Natural killer cell (primary cell): ENCODE results near the gene TMCO4. TPM values are rescaled to one million over a fixed set of nuclear protein-coding genes. Genes with fewer than 3 reads are reported as not detected.

Experiments
- ATAC-seq, 3 donors: fragments of 150-1000 bp in 2 of 3; fragments of 200-7000 bp in 1 of 3; cut with Tn5 transposase; 1 replicate in 1 of 3; 2 replicates in 2 of 3; pipeline ENCODE4 v1.10.0; 2021; ENCODE audit warnings: mild to moderate bottlenecking in 2 of 3, moderate library complexity in 2 of 3
- DNase-seq, 2 donors: peaks; one replicate each; pipeline versions ENCODE4 v3.0.0 to v3.0.0-alpha.2; 2013 to 2021; ENCODE audit warnings: mixed read lengths in 1 of 2
- H3K27ac ChIP-seq: one replicate; pipeline ENCODE4 v1.5.1; 2013; ENCODE audit warnings: mild to moderate bottlenecking, low read length
- H3K27me3 ChIP-seq: one replicate; pipeline ENCODE4 v1.6.1; 2013; ENCODE audit warnings: low read length; ENCODE audit not compliant: control insufficient read depth, insufficient read depth
- H3K36me3 ChIP-seq: one replicate; pipeline ENCODE4 v1.6.1; 2013; ENCODE audit warnings: low read length; ENCODE audit not compliant: control insufficient read depth, insufficient read depth
- H3K4me1 ChIP-seq: one replicate; pipeline ENCODE4 v1.6.1; 2013; ENCODE audit warnings: low read length; ENCODE audit not compliant: control insufficient read depth, insufficient read depth
- H3K4me3 ChIP-seq: one replicate; pipeline ENCODE4 v1.5.1; 2013; ENCODE audit warnings: low read length
- H3K9me3 ChIP-seq: one replicate; pipeline ENCODE4 v1.6.1; 2013; ENCODE audit warnings: low read length; ENCODE audit not compliant: control insufficient read depth, insufficient read depth
- H3K27ac Mint-ChIP-seq, 2 donors: one replicate each; pipeline ENCODE4 v1.8.0; 2022; ENCODE audit warnings: mild to moderate bottlenecking in 2 of 2, mixed read lengths in 2 of 2, moderate library complexity in 1 of 2
- H3K27me3 Mint-ChIP-seq, 2 donors: one replicate each; pipeline ENCODE4 v1.8.0; 2022; ENCODE audit warnings: low read depth in 2 of 2, mixed read lengths in 2 of 2
- H3K36me3 Mint-ChIP-seq: one replicate; pipeline ENCODE4 v1.8.0; 2022; ENCODE audit warnings: mixed read lengths
- H3K4me1 Mint-ChIP-seq, 2 donors: one replicate each; pipeline ENCODE4 v1.8.0; 2022; ENCODE audit warnings: mixed read lengths in 2 of 2
- H3K4me3 Mint-ChIP-seq: one replicate; pipeline ENCODE4 v1.8.0; 2022; ENCODE audit warnings: mild to moderate bottlenecking, moderate library complexity, mixed read lengths
- H3K9me3 Mint-ChIP-seq, 2 donors: one replicate each; pipeline ENCODE4 v1.8.0; 2022; ENCODE audit warnings: mixed read lengths in 2 of 2
- CTCF ChIP-seq: fragments of 200-600 bp; IDR thresholded peaks from one replicate; pipeline ENCODE4 v1.8.0; 2022; ENCODE audit warnings: antibody characterized with exemption
- WGBS: methylation state at CpG from one replicate; pipeline ENCODE4 v1.1.7; 2013; ENCODE audit warnings: missing lambda C conversion rate; ENCODE audit not compliant: insufficient coverage; 5-methylcytosine and 5-hydroxymethylcytosine counted together
- intact Hi-C: fragments of 100-400 bp; cut with micrococcal nuclease; formaldehyde crosslinking; loops from one replicate; pipeline ENCODE4 v1.14.2; 2022
- total RNA-seq, 4 donors: library from RNA; stranded (reverse); fragments of 120-200 nt in 1 of 4; gene quantifications; one replicate each; pipeline versions ENCODE4 v1.2.3 to v1.2.4, GENCODE V29; 2013 to 2022

TMCO4 gene
- total RNA-seq, 3 donors from 2014 or later (not counting 1 experiment from before 2014, with no cell fraction given): 14.2 to 21.5 (median 18.3) TPM

GRCh38 chr1:19644395-19644680 is 155.4 kb downstream of the TMCO4 start:
- Mint-ChIP-seq H3K27ac (peak overlapping the region; percentile 54 to 88), H3K4me3 (no peak overlapping the region), H3K36me3 (no peaks in the 10 kb centered on the region), H3K9me3 (no peaks in the 10 kb centered on the region), H3K27me3 (peaks cover 11 to 25% of the 10 kb centered on the region in 2 donors), H3K4me1 (peaks cover 19 to 23% of the 10 kb centered on the region in 2 donors)
- TF ChIP-seq CTCF: no peak
- H3K4me3 ChIP-seq: peak overlapping the region; percentile 33
- H3K36me3 ChIP-seq: no peaks in the 10 kb centered on the region
- DNase-seq: no peak
- H3K27me3 ChIP-seq: peaks cover 20% of the 10 kb centered on the region
- intact Hi-C loops: loop anchor here (2.0 kb wide), 1 partner anchor 158 kb away; no protein-coding TSS in a partner anchor
- H3K4me1 ChIP-seq: peaks cover 18% of the 10 kb centered on the region
- peak in 2 of 3 donors; percentile 3 to 16 for ATAC-seq
- under 1% methylated on average over 51 of the region's 51 CpGs for WGBS
- no peak overlapping the region for H3K27ac ChIP-seq
- no peaks in the 10 kb centered on the region for H3K9me3 ChIP-seq

DNA sequence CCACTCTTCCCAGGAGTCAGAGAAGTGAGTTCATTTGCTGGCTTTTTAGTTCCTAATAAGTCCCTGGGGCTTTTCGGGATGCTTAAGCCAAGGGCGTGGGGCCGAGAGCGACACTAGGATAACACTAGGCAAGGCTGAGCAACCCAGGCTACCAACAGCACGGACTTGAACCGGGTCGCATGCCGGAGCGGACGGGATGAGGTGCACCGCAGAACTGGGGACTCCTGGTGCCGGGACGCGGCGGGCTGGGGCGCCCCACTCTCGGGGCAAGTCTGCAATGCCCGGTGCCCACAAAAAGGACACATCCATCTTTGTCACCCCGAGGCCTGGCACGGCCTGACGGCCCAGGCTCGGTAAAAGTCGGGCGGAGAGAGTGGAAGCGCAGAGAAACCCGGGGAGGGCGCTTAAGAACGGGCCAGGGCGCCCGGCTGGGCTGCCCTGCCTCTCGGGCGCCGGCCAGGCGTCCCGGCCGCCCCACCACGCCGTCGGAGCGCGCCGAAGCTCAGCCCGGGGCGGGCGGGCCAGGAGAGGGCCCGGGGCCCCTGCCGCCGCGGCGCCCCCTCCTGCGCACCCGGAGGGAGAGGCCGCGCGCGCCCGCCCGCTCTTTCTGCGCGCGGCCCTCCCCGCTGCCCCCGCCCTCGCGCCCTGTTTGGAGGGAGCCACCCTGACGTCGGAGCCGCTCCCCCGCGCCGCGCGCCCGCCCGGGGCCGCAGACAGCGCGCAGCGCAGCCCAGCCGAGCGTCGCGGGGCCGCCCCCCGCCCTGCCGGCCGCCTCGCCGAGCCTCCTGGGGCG is 155.9 kb downstream of the TMCO4 start, which contains the start of gene NBL1:
TSS of gene NBL1 (plus strand) at position 710 of the 793 bp plus-strand sequence. CDS start 10,720 bp downstream, outside the sequence.
- no peaks in the 10 kb centered on the region for H3K36me3 Mint-ChIP-seq
- WGBS: 2% methylated on average over 90 of the region's 90 CpGs
- H3K36me3 ChIP-seq: no peaks in the 10 kb centered on the region
- peaks cover 20% of the 10 kb centered on the region for H3K27me3 ChIP-seq
- ATAC-seq (peak; percentile 86 to 91 (median 88)), DNase-seq (peak; percentile 64 to 87)
- H3K9me3 Mint-ChIP-seq: no peaks in the 10 kb centered on the region
- intact Hi-C loops: loop anchor here (2.0 kb wide), 1 partner anchor 157 kb away; no protein-coding TSS in a partner anchor
- H3K9me3 ChIP-seq: no peaks in the 10 kb centered on the region
- H3K4me1 ChIP-seq: peaks cover 18% of the 10 kb centered on the region
- peak within 1 kb of the TSS; percentile 89 for H3K4me3 Mint-ChIP-seq
- H3K27ac ChIP-seq: no peak within 1 kb of the TSS
- peaks cover 19 to 23% of the 10 kb centered on the region in 2 donors for H3K4me1 Mint-ChIP-seq
- H3K27ac Mint-ChIP-seq: peak within 1 kb of the TSS; percentile 54 to 88
- peak within 1 kb of the TSS; percentile 34 for H3K4me3 ChIP-seq
- peaks cover 11 to 25% of the 10 kb centered on the region in 2 donors for H3K27me3 Mint-ChIP-seq
- TF ChIP-seq CTCF: no peak

- peaks cover 11 to 25% of the 10 kb centered on the region in 2 donors for H3K27me3 Mint-ChIP-seq
- intact Hi-C loops: no loop called here
- no peak for TF ChIP-seq CTCF
Measured at GRCh38 chr1:19643121-19643520, 156.6 kb downstream of the TMCO4 start.

More at GRCh38 chr1:19643121-19643520, 156.6 kb downstream of the TMCO4 start:
- Mint-ChIP-seq H3K4me1 (peaks cover 19 to 23% of the 10 kb centered on the region in 2 donors), H3K36me3 (no peaks in the 10 kb centered on the region), H3K9me3 (no peaks in the 10 kb centered on the region), H3K27ac (peak overlapping the region; percentile 38 to 54), H3K4me3 (peak overlapping the region; percentile 86)
- H3K4me3 ChIP-seq: no peak overlapping the region
- no peak overlapping the region for H3K27ac ChIP-seq
- H3K27me3 ChIP-seq: peaks cover 20% of the 10 kb centered on the region
- H3K9me3 ChIP-seq: no peaks in the 10 kb centered on the region
- peaks cover 18% of the 10 kb centered on the region for H3K4me1 ChIP-seq
- no peaks in the 10 kb centered on the region for H3K36me3 ChIP-seq
- 82% methylated on average over 7 of the region's 7 CpGs for WGBS
- DNase-seq (no peak), ATAC-seq (no peak)
